ENCODE data around the gene ZPBP2.

- TF ChIP-seq EZH2 (IDR thresholded peaks at IDR 0.05; ENCODE audit: borderline replicate concordance, low read length) (no peak), CTCF (IDR thresholded peaks at IDR 0.05; ENCODE audit: low read length) (no peak)
These were observed 26.8 kb upstream of the ZPBP2 start for GRCh38 chr17:39841134-39841683.

All from OCI-LY1 (cell line).